GM23248 (cell line): ENCODE data around the gene SPINK4.

Experiments
- EZH2 ChIP-seq: fragments of 200-600 bp; sonication (generic); IDR thresholded peaks from 2 replicates; pipeline ENCODE4 v1.6.1; 2018; ENCODE audit warnings: antibody characterized with exemption, mild to moderate bottlenecking; ENCODE audit not compliant: insufficient read depth, poor library complexity, severe bottlenecking
- EZH2phosphoT487 ChIP-seq: fragments of 200-600 bp; sonication (generic); IDR thresholded peaks from 2 replicates; pipeline ENCODE4 v1.6.1; 2018; ENCODE audit warnings: antibody characterized with exemption, moderate library complexity, mild to moderate bottlenecking, low read depth; ENCODE audit not compliant: insufficient read depth

- TF ChIP-seq EZH2 = no peak
- no peak for TF ChIP-seq EZH2phosphoT487
Measured at GRCh38 chr9:33277484-33277883, 37.5 kb downstream of the SPINK4 start.
